ENCODE results near the gene MRPL34.

Gene MRPL34

DNA sequence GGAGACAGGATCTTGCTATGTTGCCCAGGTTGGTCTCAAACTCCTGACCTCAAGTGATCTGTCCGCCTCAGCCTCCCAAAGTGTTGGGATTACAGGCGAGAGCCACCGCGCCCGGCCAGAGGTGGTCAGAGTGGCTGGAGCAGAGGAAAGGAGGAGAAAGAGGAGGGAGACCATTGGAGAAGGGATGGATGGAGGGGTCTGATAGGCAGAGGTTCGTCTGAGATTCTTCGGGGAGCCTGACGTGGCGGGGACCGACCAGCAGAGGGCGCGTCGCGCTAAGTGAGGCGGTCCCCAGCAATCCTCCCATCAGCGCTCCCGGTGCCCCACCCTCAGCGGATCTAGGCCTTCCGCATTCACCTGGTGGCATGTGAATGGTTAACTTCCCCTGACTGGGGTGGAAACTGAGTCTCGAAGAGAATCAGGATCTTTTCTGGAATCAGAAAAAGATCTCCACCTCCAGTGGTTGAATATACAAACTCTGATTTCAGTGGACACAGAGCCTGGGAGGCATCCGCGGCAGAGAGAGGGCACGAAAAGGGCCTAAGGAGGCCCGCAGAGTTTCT is 40.5 kb downstream of the MRPL34 start:
- peak; percentile 29 to 79 (median 68) for DNase-seq

- DNase-seq: no peak
Observed at GRCh38 chr19:17347361-17347760, 41.7 kb downstream of the MRPL34 start.

DNA sequence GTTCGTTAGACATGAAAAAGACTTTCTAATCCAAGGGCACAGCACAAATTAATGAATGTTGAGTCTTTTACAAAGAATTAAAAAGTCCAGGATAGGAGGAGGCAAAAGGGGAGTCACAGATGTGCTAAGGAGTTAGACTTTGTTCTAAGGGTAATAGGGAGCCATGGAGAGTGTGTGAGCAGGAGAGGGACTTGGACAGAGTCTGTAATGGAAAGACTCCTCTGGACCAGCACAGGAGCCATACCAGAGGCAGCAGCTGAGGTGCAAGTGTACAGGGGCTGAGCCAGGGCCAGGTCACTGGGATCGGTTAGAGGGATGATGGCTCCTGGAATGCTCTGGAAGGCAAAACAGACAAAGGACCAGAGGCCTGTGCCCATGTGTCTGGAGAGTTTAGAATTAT is 42.2 kb downstream of the MRPL34 start:
- no peak for DNase-seq

GRCh38 chr19:17348700-17349099 is 43.0 kb downstream of the MRPL34 start:
- no peak for DNase-seq

- DNase-seq: no peak
Observed at GRCh38 chr19:17351815-17352435, 46.3 kb downstream of the MRPL34 start.

DNA sequence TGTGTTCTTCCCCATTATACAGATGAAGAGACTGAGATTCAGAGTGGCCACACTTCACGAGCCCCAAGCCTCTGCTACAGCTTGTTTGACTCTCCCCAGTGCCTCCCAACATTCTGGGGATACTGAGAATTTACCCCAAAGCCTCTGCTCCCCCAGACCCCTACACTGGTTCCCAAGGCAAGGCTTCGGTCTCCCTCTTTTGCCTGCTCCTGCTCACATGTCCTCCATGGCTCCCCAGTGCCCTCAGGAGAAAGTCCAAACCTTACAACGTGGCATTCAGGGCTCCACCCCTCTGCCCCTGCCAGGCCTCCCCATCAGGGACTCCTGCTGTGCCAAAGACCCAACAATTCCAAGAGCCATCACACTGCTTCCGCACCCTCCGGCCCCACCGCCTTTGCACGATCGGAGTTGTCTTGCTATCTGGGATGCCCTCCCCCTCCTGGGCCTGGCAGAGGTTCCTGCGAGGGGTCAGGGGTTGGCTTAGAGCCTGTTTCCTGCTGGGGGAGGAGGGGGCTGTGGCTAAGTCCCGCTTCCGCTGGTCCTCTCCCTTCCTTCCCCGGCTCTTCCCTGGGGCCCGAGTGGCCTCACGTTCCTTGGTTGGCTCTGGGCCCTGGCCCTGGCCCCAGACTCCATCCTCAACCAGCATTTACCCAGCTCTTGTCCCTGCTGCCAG is 47.1 kb downstream of the MRPL34 start:
- no peak for DNase-seq

- no peak for DNase-seq
Observed at GRCh38 chr19:17353386-17353785, 47.7 kb downstream of the MRPL34 start.

All from stimulated activated naive CD4-positive, alpha-beta T cell (primary cell).